K562 (cell line): Measurements from ENCODE around the gene MAK. TPM values are rescaled to one million over a fixed set of nuclear protein-coding genes. Genes with fewer than 3 reads are reported as not detected.

Experiments used
- ARID3B ChIP-seq: fragments of 250-450 bp; sonication (Bioruptor Pico); IDR thresholded peaks from 2 replicates; pipeline ENCODE4 v1.4.0; 2020; ENCODE audit warnings: borderline replicate concordance
- ASH1L ChIP-seq: fragments of 450-650 bp; IDR thresholded peaks from 2 replicates; pipeline ENCODE4 v1.6.1; 2018; ENCODE audit warnings: borderline replicate concordance, mild to moderate bottlenecking, low read depth; ENCODE audit not compliant: partially characterized antibody
- E2F6 ChIP-seq, 2 experiments: IDR thresholded peaks; 2 replicates each; pipeline ENCODE4 v1.6.1; 2011; ENCODE audit warnings: borderline replicate concordance in 1 of 2, control low read depth in 1 of 2, low read depth in 1 of 2, low read length in 1 of 2, mild to moderate bottlenecking in 1 of 2, mixed read lengths in 1 of 2, moderate library complexity in 1 of 2; ENCODE audit not compliant: insufficient read depth in 1 of 2, insufficient read length in 1 of 2, poor library complexity in 1 of 2, severe bottlenecking in 1 of 2; ENCODE audit errors: extremely low read depth in 1 of 2
- ETV5 ChIP-seq: sonication (generic); formaldehyde crosslinking; IDR thresholded peaks from 2 replicates; pipeline ENCODE4 v1.4.0; 2020; ENCODE audit warnings: low read depth, mild to moderate bottlenecking, missing genetic modification reagents
- FOXP4 ChIP-seq: sonication (generic); formaldehyde crosslinking; IDR thresholded peaks from 2 replicates; pipeline ENCODE4 v1.8.0; 2022; ENCODE audit warnings: mild to moderate bottlenecking, missing genetic modification reagents, borderline replicate concordance
- HDAC2 ChIP-seq: fragments of 450-650 bp; IDR thresholded peaks from 2 replicates; pipeline ENCODE4 v1.6.1; 2016; ENCODE audit warnings: mild to moderate bottlenecking
- PHB2 ChIP-seq: fragments of 450-650 bp; IDR thresholded peaks from 2 replicates; pipeline ENCODE4 v1.6.1; 2017; ENCODE audit warnings: low read depth
- SETDB1 ChIP-seq: IDR thresholded peaks from one replicate; pipeline ENCODE4 v1.6.1; 2012; ENCODE audit warnings: low read length, control low read depth, inconsistent platforms
- STAT5B ChIP-seq: fragments of 250-450 bp; sonication (Bioruptor Pico); IDR thresholded peaks from 2 replicates; pipeline ENCODE4 v1.8.0; 2021; ENCODE audit warnings: mild to moderate bottlenecking, inconsistent platforms
- TBP ChIP-seq: optimal IDR thresholded peaks from 2 replicates; pipeline ENCODE3; 2011; ENCODE audit warnings: low read depth, low read length, improper control_type of control experiment
- ZFP30 ChIP-seq: fragments of 250-450 bp; sonication (Bioruptor Pico); IDR thresholded peaks from 2 replicates; pipeline ENCODE4 v1.8.0; 2022; ENCODE audit warnings: moderate library complexity, mild to moderate bottlenecking, inconsistent platforms, borderline replicate concordance
- ZNF277 ChIP-seq: fragments of 250-450 bp; sonication (Bioruptor Pico); IDR thresholded peaks from 2 replicates; pipeline ENCODE4 v1.8.0; 2022; ENCODE audit warnings: inconsistent platforms, mild to moderate bottlenecking, moderate library complexity, borderline replicate concordance
- ZNF384 ChIP-seq: IDR thresholded peaks from 2 replicates; pipeline ENCODE4 v1.6.1; 2012; ENCODE audit warnings: low read depth, low read length, improper control_type of control experiment
- ZNF436 ChIP-seq: fragments of 250-450, 450-650 bp; sonication (Bioruptor Pico); formaldehyde crosslinking; IDR thresholded peaks from 2 replicates; pipeline ENCODE4 v1.7.0; 2020; ENCODE audit warnings: mild to moderate bottlenecking
- polyA plus RNA-seq, 8 experiments: library from polyadenylated mRNA; depleted of rRNA in 4 of 8; stranded (reverse) in 5 of 8; unstranded in 3 of 8; fragments of >200 nt; fragmentation: Nextera tagmentation in 2 of 8; fragmentation: Illumina TruSeq in 1 of 8; extraction: Ambion mirVana in 2 of 8; extraction: Trizol in 1 of 8; gene quantifications; 2 replicates each; pipeline versions ENCODE4 v1.2.1 to v1.2.3, GENCODE V29; 2011 to 2014; ENCODE audit warnings: inconsistent platforms in 1 of 8, missing spikeins in 1 of 8
- total RNA-seq, 7 experiments: library from RNA; depleted of rRNA in 6 of 7; stranded (reverse); fragments of >200 nt in 6 of 7; fragmentation: Illumina TruSeq in 2 of 7; extraction: Trizol in 2 of 7; gene quantifications; 2 replicates each; pipeline versions ENCODE4 v1.2.1 to v1.2.3, GENCODE V29; 2011 to 2021; ENCODE audit warnings: low replicate concordance in 1 of 7
- TF ChIP-seq, protein P1 (sequence below): fragments of 250-450 bp; sonication (Bioruptor Pico); IDR thresholded peaks from 2 replicates; pipeline ENCODE4 v1.4.0; 2020; ENCODE audit warnings: mild to moderate bottlenecking
- TF ChIP-seq, protein P2 (sequence below), 2 experiments: fragments of 200-800 bp in 1 of 2; sonication (Bioruptor generic) in 1 of 2; sonication (generic) in 1 of 2; formaldehyde crosslinking in 1 of 2; IDR thresholded peaks in 1 of 2; conservative IDR thresholded peaks in 1 of 2; 2 replicates each; pipeline versions ENCODE4 v1.5.0 to v1.6.1; 2016 to 2020; ENCODE audit warnings: missing compliant biosample characterization in 1 of 2, missing genetic modification characterization in 1 of 2, missing genetic modification reagents in 1 of 2

MAK gene
- total and polyA plus RNA-seq, 9 of the 15 experiments (the other 6 are each of a cell fraction or from before 2014, with no cell fraction given), result 0.25 to 1.1 (median 0.53) TPM

DNA sequence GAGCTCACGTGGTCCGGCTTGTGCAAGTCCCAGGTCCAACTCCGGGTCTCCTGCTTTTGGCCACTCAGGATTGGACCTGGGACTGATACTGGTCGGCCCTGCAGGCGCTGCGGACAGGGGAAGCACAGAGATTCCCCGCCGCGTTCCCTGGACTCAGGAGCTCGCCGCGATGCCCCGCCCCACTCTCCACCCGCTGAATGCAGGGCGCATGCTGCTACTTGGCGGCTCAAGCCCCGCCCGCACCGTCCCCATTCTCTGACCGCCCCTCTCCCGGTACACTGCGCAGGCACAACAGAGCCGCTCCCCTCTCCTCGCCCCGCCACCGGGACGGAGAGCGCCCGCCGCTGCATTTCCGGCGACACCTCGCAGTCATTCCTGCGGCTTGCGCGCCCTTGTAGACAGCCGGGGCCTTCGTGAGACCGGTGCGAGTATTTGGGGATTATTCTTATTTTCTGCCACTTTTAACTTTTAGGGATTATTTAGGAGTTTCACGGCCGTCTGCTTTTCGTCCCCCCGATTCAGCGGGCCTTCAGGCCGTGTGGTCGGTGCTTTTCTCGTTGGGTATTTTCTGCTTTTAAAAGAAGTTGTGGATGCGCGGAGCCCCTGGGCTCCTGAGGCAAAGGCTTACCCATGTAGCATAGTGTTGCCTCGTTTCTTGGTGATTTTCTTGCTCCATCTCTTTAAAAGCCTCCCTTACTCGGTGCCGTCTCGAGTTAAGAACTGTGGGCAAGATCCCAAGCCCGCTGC lies 115.3 kb downstream of the MAK start, which contains the start of gene TMEM14C (continued):
- TF ChIP-seq HDAC2 (no peak; the same call in 1 of the 2 replicates), ZNF436 (CRISPR knock-in tag) (no peak), FOXP4 (CRISPR knock-in tag) (no peak), STAT5B (CRISPR knock-in tag) (no peak), ETV5 (CRISPR knock-in tag) (peak; percentile 67), TBP (peak; percentile 78), ZNF384 (peak; percentile 14; the same call in 1 of the 2 replicates), ZFP30 (no peak), PHB2 (no peak), E2F6 (IDR thresholded peaks at IDR 0.05; ENCODE audit: borderline replicate concordance in 1 of 2, extremely low read depth in 1 of 2, insufficient read depth in 1 of 2, insufficient read length in 1 of 2, low read depth in 1 of 2, low read length in 1 of 2, poor library complexity in 1 of 2, severe bottlenecking in 1 of 2) (peak; percentile 68 to 82), ASH1L (peak; percentile 47), ZNF277 (CRISPR knock-in tag) (no peak), SETDB1 (no peak), ARID3B (no peak)
- TF ChIP-seq, protein P1, sequence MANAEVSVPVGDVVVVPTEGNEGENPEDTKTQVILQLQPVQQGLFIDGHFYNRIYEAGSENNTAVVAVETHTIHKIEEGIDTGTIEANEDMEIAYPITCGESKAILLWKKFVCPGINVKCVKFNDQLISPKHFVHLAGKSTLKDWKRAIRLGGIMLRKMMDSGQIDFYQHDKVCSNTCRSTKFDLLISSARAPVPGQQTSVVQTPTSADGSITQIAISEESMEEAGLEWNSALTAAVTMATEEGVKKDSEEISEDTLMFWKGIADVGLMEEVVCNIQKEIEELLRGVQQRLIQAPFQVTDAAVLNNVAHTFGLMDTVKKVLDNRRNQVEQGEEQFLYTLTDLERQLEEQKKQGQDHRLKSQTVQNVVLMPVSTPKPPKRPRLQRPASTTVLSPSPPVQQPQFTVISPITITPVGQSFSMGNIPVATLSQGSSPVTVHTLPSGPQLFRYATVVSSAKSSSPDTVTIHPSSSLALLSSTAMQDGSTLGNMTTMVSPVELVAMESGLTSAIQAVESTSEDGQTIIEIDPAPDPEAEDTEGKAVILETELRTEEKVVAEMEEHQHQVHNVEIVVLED (CRISPR knock-in tag), result no peak
- TF ChIP-seq, protein P2, sequence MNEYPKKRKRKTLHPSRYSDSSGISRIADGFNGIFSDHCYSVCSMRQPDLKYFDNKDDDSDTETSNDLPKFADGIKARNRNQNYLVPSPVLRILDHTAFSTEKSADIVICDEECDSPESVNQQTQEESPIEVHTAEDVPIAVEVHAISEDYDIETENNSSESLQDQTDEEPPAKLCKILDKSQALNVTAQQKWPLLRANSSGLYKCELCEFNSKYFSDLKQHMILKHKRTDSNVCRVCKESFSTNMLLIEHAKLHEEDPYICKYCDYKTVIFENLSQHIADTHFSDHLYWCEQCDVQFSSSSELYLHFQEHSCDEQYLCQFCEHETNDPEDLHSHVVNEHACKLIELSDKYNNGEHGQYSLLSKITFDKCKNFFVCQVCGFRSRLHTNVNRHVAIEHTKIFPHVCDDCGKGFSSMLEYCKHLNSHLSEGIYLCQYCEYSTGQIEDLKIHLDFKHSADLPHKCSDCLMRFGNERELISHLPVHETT (CRISPR knock-in tag; conservative IDR thresholded peaks at IDR 0.05 in 1 of 2, IDR thresholded peaks at IDR 0.05 in 1 of 2), result peak in 1 of 2 experiments; percentile 100; a peak in 2 of 4 replicates
